ENCODE measurements around the gene ADRM1.

DNA sequence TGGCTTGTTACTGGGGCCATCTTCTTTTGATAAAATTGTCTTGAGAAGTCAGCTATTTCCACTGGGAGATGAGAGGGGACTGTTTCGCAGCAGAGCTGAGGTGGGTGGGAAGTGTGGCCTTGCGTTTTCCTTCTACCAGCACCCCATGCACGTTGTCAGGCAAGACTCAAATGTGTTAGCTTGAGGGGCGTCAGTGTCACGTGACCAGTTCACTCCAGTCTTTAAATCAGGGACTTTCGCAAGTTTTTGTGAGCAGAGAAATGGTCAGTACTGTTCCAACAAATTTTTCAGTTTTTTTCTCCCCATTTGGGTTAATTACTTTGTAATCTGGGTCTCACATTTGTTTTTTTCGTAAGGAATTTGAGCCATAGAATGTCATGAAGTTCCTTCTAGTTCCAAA, 20.7 kb upstream of the ADRM1 start:
- TF ChIP-seq CREB1 (IDR thresholded peaks at IDR 0.05; ENCODE audit: low read depth) (no peak), ZBTB7A (IDR thresholded peaks at IDR 0.05; ENCODE audit: low read depth) (no peak), RAD21 (IDR thresholded peaks at IDR 0.05; ENCODE audit: low read depth) (no peak), EP300 (IDR thresholded peaks at IDR 0.05; ENCODE audit: borderline replicate concordance) (no peak), TAF1 (IDR thresholded peaks at IDR 0.05; ENCODE audit: low read depth) (no peak), YY1 (IDR thresholded peaks at IDR 0.05; ENCODE audit: low read depth) (no peak), TEAD4 (IDR thresholded peaks at IDR 0.05) (no peak), EGR1 (IDR thresholded peaks at IDR 0.05) (no peak), NFIC (IDR thresholded peaks at IDR 0.05) (no peak), TCF12 (IDR thresholded peaks at IDR 0.05; ENCODE audit: low read depth) (no peak)
- TF ChIP-seq, protein P1, sequence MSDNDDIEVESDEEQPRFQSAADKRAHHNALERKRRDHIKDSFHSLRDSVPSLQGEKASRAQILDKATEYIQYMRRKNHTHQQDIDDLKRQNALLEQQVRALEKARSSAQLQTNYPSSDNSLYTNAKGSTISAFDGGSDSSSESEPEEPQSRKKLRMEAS (IDR thresholded peaks at IDR 0.05), result no peak
